AG09319 (cell line): ENCODE data around the gene TTYH2.
A peak's percentile ranks its signal among the peaks of the same experiment; 100 is the strongest.

Experiments
- DNase-seq: peaks from one replicate; pipeline ENCODE4 v3.0.0-alpha.2; 2010; ENCODE audit warnings: low read depth; ENCODE audit errors: extremely low read depth
- TF ChIP-seq, protein P1 (sequence below): IDR thresholded peaks from 2 replicates; pipeline ENCODE4 v1.5.1; 2011; ENCODE audit warnings: low read depth, mild to moderate bottlenecking, inconsistent platforms, low read length, moderate library complexity

TTYH2 gene

DNA sequence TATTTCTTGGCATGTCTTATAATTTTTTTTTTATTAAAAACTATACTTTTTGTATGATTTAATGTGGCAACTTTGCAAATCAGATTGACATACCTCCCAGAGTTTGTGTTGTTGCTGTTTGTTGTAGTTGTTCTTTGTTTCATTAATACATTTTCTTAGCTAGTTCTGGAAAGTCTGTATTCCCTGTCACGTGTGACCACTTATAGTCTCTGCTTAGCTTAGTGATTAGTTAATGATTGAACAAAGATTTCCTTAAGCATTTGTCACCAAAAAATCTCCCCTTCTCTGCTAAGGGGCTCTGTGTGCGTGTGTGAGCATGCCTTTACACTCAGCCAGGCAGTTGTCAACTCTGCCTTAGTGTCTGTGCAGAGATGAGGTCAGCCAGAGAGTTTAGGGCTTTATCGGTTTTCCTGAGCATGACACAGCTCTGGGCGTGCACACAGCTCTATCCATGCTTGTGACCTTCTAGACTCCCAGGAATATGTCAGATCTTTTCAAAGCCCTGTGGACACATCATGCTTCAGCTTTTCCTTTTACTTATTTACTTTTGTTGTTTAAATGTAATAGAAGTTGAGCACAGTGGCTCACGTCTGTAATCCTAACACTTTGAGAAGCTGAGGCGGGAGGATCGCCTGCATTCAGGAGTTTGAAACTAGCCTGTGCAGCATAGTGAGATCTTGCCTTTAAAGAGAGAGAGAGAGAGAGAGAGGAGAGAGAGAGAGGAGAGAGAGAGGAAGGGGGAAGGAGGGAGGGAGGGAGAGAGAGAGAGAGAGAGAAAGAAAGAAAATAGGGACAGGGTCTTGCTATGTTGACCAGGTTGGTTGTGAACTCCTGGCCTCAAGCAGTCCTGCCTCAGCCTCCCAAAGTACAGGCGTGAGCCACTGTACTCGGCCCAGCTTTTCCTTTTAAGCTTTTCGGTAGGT, 82.5 kb downstream of the TTYH2 start:
- DNase-seq: no peak
- TF ChIP-seq, protein P1, sequence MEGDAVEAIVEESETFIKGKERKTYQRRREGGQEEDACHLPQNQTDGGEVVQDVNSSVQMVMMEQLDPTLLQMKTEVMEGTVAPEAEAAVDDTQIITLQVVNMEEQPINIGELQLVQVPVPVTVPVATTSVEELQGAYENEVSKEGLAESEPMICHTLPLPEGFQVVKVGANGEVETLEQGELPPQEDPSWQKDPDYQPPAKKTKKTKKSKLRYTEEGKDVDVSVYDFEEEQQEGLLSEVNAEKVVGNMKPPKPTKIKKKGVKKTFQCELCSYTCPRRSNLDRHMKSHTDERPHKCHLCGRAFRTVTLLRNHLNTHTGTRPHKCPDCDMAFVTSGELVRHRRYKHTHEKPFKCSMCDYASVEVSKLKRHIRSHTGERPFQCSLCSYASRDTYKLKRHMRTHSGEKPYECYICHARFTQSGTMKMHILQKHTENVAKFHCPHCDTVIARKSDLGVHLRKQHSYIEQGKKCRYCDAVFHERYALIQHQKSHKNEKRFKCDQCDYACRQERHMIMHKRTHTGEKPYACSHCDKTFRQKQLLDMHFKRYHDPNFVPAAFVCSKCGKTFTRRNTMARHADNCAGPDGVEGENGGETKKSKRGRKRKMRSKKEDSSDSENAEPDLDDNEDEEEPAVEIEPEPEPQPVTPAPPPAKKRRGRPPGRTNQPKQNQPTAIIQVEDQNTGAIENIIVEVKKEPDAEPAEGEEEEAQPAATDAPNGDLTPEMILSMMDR: no peak

DNA sequence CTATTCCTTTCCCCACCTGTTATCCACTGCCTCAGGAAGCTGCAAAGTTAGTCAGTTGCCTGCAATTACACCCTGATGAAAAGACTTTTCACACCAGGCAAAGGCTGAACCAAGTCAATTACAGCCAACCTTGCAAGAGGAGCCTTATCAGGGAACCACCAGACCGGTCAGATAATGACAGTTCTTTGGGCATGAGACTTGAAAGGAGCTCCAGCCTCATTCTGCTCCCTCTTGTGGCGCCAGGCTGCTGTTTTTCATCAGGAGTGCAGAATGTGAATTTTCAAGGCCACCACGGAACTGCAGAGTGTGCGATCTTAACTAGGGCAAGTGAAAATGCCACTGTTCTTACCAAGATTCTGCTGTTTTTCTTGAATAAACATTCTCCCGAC, 83.2 kb downstream of the TTYH2 start:
- TF ChIP-seq, protein P1: peak; percentile 60

DNA sequence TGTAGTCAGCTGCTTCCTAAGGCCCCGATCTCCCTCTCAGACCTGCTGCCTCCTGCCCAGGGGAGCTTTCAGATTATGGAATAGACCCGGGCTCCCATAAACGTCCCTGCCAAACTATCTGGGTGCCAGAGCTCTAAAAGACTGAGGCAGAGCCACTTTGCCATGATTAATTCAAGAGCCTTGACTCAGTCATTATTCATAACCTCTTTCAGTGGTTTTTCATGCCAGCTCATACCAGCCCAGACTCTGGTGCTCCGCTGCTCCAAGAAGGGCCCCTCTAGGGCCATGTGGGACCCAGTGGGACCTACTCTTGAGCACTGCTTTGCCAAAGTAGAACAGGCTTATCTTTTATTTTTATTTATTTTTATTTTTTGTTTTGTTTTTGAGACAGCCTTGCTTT, 84.6 kb downstream of the TTYH2 start:
- TF ChIP-seq, protein P1: no peak
- DNase-seq: no peak

More for the DNA sequence above, 83.2 kb downstream of the TTYH2 start:
- DNase-seq: peak; percentile 8

DNA sequence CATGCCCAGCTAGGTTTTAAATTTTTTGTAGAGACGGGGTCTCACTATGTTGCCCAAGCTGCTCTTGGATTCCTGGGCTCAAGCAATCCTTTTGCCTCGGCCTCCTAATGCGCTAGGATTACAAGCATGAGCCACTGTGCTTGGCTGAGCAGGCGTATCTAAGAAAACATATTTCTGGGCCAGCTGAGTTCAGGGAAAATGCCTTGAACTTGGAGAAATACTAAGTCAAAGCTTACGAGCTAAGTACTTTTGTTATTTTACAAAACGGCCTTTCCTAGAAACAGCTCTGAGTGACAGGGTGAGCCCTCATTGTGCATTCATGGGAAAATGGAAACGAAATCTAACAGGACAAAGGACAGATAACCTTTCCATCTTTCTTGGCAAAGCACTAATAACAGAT, 85.4 kb downstream of the TTYH2 start:
- DNase-seq: no peak
- TF ChIP-seq, protein P1: no peak

DNA sequence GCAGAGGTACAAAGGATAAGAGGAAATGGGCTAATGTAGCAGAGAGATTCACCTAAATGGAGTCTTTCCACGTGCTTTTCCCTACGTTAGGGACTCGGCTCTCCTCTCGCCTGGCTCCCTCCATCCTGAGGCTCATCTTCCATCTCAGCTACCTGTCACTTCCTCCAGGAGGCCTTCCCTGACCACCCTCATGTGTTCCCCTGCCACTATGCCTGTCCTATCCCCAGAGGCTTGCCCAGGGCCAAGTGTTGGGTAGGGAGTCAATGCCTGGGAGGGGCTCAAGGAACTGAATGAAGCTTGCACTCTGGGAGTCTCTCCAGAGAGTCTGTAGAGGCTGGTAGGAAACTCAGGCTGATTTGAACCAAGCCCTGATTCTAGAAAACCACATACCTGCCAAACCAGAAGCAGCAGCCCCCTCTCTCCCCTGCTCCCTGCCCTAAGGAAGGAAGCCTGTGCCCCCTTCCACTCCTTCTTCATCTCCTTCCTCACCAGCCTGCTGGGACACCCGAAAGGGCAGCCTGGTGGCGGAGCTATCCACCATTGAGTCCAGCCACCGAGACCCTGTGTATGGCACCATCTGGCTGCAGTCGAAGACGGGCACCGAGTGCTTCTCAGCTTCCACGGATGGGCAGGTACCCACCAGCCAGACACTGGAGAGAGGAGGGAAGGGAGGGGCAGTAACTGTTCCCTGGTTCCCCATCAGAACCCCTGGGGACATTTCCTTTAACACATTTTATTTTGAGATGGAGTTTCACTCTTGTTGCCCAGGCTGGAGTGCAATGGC, 86.0 kb downstream of the TTYH2 start:
- DNase-seq: no peak
- TF ChIP-seq, protein P1: no peak

DNA sequence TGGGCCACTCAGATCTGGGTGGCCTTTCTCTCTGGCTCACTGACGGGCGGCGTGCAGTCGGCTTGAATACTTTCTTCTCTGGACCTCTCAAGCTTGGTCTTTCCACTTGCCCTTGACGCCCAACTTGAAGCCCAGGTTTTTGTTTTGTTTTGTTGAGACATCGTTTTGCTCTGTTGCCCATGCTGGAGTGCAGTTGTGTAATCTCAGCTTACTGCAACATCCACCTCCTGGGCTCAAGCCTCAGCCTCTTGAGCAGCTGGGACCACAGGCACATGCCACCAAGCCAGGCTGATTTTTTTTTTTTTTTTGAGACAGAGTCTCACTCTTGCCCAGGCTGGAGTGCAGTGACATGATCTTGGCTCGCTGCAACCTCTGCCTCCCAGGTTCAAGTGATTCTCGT, 89.9 kb downstream of the TTYH2 start:
- no peak for DNase-seq
- TF ChIP-seq, protein P1: no peak

DNA sequence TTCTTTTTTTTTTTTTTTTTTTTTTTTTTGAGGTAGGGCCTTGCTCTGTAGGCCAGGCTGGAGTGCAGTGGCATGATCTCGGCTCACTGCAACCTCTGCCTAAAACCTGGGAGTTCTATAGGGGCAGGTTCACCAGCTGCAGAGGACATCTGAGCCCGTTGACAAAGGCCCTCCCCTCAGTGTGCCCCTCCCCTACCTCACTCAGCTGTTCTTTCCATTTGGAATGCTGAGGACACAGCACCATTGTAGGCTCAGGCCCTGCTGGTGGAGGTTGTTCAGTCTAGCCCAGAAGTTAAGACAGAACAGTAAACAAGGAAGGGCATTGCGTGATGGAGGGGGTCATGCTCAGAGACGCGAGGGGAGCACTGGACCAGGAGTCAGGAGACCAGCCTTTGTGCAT, 90.8 kb downstream of the TTYH2 start:
- TF ChIP-seq, protein P1: no peak
- no peak for DNase-seq
